ENCODE measurements around the gene EXOC7.

Gene EXOC7

DNA sequence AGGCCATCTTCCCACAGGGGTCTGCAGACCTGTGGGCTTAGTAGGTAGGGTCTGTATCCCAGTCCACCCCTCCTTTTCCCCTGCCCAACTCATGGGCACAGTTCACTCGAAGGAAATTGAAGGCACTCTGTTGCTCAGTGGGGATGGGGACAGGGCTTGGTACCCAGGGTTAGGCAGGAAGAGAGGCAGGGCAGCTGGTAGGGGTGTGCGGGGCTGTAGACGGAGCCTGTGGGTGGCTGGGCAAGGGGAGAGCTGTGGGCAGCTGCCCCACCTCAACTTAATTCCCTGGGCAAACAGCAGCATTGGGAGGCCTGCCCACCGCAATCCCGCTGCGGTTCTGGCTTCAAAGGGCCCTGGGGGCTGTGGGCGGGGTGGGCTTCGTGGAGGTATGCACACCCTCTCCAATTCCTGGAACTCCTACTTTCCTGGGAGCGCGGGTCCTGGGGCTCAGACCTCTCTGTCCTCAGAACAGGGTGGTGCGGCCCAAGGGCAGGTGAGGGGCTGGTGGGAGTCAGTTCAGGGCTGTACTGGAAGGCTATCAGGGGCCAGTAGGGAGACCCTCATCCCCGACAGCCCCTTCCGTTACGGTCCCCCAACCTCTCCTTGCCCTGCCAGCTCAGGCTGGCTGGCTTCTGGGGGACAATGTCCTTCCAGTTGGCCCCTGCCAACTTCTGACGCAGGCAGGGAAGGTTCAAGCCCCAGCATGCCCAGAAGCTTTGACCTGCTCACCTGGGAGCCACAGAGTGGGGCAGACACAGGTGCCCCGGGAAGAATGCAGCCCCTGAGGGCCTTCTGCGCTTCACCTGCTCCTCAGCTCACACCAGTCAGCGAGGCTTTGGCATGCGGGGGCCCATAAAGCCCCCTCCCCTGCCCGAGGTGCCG, 28.3 kb upstream of the EXOC7 start:
- TF ChIP-seq, protein P1, sequence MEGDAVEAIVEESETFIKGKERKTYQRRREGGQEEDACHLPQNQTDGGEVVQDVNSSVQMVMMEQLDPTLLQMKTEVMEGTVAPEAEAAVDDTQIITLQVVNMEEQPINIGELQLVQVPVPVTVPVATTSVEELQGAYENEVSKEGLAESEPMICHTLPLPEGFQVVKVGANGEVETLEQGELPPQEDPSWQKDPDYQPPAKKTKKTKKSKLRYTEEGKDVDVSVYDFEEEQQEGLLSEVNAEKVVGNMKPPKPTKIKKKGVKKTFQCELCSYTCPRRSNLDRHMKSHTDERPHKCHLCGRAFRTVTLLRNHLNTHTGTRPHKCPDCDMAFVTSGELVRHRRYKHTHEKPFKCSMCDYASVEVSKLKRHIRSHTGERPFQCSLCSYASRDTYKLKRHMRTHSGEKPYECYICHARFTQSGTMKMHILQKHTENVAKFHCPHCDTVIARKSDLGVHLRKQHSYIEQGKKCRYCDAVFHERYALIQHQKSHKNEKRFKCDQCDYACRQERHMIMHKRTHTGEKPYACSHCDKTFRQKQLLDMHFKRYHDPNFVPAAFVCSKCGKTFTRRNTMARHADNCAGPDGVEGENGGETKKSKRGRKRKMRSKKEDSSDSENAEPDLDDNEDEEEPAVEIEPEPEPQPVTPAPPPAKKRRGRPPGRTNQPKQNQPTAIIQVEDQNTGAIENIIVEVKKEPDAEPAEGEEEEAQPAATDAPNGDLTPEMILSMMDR (IDR thresholded peaks at IDR 0.05; ENCODE audit: extremely low read depth, missing control alignments) = no peak
- no peak for DNase-seq (ENCODE audit: low spot score)

DNA sequence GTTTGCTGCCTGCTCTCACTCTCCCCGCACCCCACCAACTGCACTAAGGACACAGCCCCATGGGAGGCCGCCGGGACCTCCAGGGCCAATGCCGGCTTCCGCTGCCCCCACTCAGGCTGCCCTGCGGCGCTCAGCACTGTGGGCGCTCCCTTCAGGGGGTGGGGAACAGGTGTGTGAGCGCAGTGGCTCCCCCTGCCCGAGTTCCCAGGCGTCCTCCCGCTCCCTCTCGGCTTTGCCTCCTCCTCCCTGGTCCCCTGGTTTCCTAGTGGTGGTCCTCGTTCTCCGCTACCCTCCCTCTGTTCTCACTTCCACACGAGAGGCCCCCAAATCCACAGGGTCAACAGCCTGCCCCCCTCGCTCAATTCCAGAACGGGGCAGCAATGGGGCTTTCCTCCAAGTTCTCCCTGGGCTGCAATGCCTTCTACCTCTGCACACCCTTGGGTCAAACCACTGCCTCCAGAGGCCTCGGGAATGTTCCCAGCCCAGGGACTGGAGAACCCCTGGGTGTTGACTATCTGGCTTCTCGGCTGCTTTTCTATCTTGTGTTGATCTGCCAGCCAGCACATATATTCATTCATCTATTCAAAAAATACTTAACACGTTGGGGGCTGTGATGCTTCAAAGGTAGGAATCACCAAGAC, 27.6 kb upstream of the EXOC7 start:
- TF ChIP-seq, protein P1 (IDR thresholded peaks at IDR 0.05; ENCODE audit: extremely low read depth, missing control alignments) = no peak
- DNase-seq (ENCODE audit: low spot score) = no peak

DNA sequence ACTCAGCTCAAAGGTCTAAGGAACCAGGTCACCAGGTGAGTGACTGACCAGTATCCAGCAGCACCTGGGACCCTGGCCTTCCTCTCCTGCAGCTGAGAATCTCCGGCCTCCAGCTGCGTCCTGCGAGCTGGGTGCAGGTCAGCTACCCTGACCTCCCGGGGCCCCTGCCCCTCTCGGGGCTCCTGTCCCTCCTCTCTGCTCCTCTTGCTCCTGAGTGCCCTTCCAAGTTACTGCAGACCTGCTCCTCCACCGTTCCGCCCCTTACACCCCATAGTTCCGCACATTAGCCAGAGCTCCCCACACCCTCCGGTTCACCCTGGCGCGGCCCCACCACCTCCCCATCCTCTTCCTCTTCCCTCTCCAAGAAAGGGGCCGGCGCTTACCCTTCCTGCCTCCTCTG, 26.9 kb upstream of the EXOC7 start:
- no peak for DNase-seq (ENCODE audit: low spot score)
- TF ChIP-seq, protein P1 (IDR thresholded peaks at IDR 0.05; ENCODE audit: extremely low read depth, missing control alignments) = no peak

DNA sequence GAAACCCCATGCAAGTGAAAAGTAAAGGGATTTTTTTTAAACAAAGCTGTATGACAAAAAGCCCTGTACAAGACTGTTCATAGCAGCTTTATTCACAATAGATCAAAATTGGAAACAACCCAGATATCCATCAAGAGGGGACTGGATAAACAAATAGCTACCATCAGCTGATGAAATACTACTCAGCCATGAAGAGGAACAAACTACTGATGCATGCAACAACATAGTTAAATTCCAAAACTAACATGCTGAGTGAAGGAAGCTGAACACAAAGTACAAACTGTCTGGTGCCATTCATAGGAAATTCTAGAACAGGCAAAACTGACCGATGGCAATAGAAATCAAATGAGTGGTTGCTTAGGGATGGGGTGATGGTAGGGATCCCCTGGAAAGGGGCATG, 22.3 kb upstream of the EXOC7 start:
- TF ChIP-seq, protein P1 (IDR thresholded peaks at IDR 0.05; ENCODE audit: extremely low read depth, missing control alignments) = no peak
- no peak for DNase-seq (ENCODE audit: low spot score)

DNA sequence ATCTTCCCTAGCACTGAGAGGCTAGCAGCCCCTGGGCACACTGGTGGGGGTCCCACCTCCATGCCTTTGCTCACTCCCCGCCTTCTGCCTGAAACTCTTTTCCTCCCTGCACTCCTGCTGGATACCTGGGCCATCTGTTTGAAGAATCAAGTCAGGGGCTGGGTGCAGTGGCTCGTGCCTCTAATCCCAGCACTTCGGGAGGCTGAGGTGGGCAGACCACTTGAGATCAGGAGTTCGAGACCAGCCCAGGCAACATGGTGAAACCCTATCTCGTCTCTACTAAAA, 21.7 kb upstream of the EXOC7 start:
- DNase-seq (ENCODE audit: low spot score) = no peak
- TF ChIP-seq, protein P1 (IDR thresholded peaks at IDR 0.05; ENCODE audit: extremely low read depth, missing control alignments) = no peak

DNA sequence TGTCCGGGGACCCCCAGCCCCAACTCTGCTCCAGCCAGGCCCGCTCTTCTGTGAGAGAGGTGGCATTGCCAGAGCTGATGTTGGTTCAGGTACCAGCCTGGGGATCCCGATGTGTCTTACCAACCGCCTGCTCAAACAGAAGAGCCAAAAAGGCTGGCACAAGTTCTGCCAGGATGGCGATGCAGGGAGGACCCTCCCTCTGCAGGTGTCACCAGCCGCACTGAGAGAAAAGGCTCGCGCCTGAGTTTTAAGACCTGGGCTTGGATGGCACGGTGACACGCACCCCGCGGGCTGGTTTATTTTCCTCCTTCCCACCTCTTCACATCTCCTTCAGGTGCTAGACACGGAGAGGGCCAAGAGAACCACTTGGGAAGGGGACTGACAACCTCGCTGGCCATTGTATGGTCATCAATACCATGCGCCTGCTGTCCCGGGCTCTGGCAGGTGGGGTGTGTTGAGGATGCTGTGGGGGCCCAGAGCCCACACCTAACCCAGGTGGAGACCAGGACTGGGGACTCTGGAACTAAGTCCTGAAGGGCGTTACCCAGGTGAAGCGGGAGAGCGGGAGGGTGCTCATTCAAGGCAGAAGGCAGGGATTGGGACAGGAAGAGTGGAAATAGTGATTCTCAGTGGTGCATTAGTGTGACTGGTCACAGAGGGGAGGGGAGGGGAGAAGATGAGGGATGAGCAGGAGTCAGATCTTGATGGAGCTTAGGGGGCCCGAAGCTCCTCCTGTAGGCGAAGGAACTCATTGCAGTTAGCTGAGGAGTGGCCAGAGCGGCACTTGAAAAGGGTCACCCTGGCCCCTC, 21.2 kb upstream of the EXOC7 start:
- DNase-seq (ENCODE audit: low spot score) = peak; percentile 6
- TF ChIP-seq, protein P1 (IDR thresholded peaks at IDR 0.05; ENCODE audit: extremely low read depth, missing control alignments) = no peak

Data from GM20000 (cell line).